GM18499 (cell line): ENCODE data around the gene KLHL36.
"Not testable (repeated sequence)": the region's sequence is repeated elsewhere in the genome, so short reads cannot be mapped to it uniquely, and the experiment has no call there.

Source experiments
- ATAC-seq: cut with Tn5 transposase; IDR thresholded peaks from one replicate; pipeline ENCODE4 v1.9.1; 2021; ENCODE audit warnings: moderate number of reproducible peaks; ENCODE audit not compliant: insufficient read depth, unreplicated experiment

KLHL36 gene

GRCh38 chr16:84689111-84689510, 40.8 kb downstream of the KLHL36 start:
- no peak for ATAC-seq

- no peak for ATAC-seq
Measured at GRCh38 chr16:84690088-84690819, 41.9 kb downstream of the KLHL36 start.

- ATAC-seq: no peak
Measured at GRCh38 chr16:84692451-84693214, 44.3 kb downstream of the KLHL36 start.

GRCh38 chr16:84693869-84694268, 45.6 kb downstream of the KLHL36 start:
- not testable (repeated sequence) for ATAC-seq

- no peak for ATAC-seq
Measured at GRCh38 chr16:84694980-84695379, 46.7 kb downstream of the KLHL36 start.

- ATAC-seq: peak; percentile 1
Measured at GRCh38 chr16:84699147-84699711, 50.9 kb downstream of the KLHL36 start.

GRCh38 chr16:84699712-84700445, 51.6 kb downstream of the KLHL36 start, which contains the start of gene USP10:
Gene USP10, plus strand, starts transcription at chr16:84700000. Its CDS starts 91 bp downstream, at chr16:84700091.
- peak; percentile 44 for ATAC-seq

- ATAC-seq: no peak
Measured at GRCh38 chr16:84700446-84701300, 52.4 kb downstream of the KLHL36 start.

- ATAC-seq: no peak
Measured at GRCh38 chr16:84703681-84704080, 55.4 kb downstream of the KLHL36 start.

- ATAC-seq: no peak
Measured at GRCh38 chr16:84704253-84704652, 55.9 kb downstream of the KLHL36 start.

GRCh38 chr16:84706856-84707255, 58.5 kb downstream of the KLHL36 start:
- ATAC-seq: no peak

- ATAC-seq: no peak
Measured at GRCh38 chr16:84709609-84710008, 61.3 kb downstream of the KLHL36 start.

- no peak for ATAC-seq
Measured at GRCh38 chr16:84710686-84711085, 62.4 kb downstream of the KLHL36 start.
